H1 (cell line): ENCODE measurements around the gene SEMA3B. TPM values are rescaled to one million over a fixed set of nuclear protein-coding genes. Genes with fewer than 3 reads are reported as not detected.

Source experiments
- CTCF ChIA-PET: fragments of 300-600 bp; sonication (Branson Sonifier 250); formaldehyde crosslinking; loops from one replicate; lab custom pipeline; 2021; ENCODE audit not compliant: partially characterized antibody; lab: Charles Lee
- POLR2A ChIA-PET: fragments of 300-600 bp; sonication (Branson Sonifier 250); formaldehyde crosslinking; loops from one replicate; lab custom pipeline; 2021; ENCODE audit warnings: inconsistent platforms; ENCODE audit not compliant: partially characterized antibody; lab: Charles Lee
- DNase-seq, 2 experiments: peaks; one replicate each; pipeline versions ENCODE4 v3.0.0 to v3.0.0-alpha.2; 2010 to 2022; ENCODE audit warnings: low spot score in 2 of 2, low read depth in 1 of 2, mixed read lengths in 1 of 2
- FAIRE-seq: peaks from 2 replicates; lab custom pipeline; 2011; peaks lifted over from hg19 to GRCh38; lab: Jason Lieb, UNC
- H2AFZ ChIP-seq: 2 replicates; pipeline ENCODE4 v1.8.1; 2012; ENCODE audit warnings: low read length, inconsistent platforms
- H2AK5ac ChIP-seq: 2 replicates; pipeline ENCODE4 v1.6.1; 2013; ENCODE audit warnings: low read depth, low read length
- H2BK120ac ChIP-seq: replicated peaks from 2 replicates; pipeline ENCODE3; 2013; ENCODE audit warnings: low read depth, low read length, inconsistent platforms
- H2BK12ac ChIP-seq: 2 replicates; pipeline ENCODE4 v1.6.1; 2013; ENCODE audit warnings: low read depth, low read length
- H2BK15ac ChIP-seq: 2 replicates; pipeline ENCODE4 v1.6.1; 2013; ENCODE audit warnings: low read length
- H2BK20ac ChIP-seq: 2 replicates; pipeline ENCODE4 v1.6.1; 2013; ENCODE audit warnings: low read length
- H2BK5ac ChIP-seq: 2 replicates; pipeline ENCODE4 v1.6.1; 2013; ENCODE audit warnings: low read depth, low read length
- H3K14ac ChIP-seq: 2 replicates; pipeline ENCODE4 v1.6.1; 2013; ENCODE audit warnings: inconsistent platforms; ENCODE audit not compliant: insufficient read length
- H3K18ac ChIP-seq: 2 replicates; pipeline ENCODE4 v1.6.1; 2013; ENCODE audit warnings: low read length; ENCODE audit errors: extremely low read depth
- H3K23ac ChIP-seq: 2 replicates; pipeline ENCODE4 v1.6.1; 2013; ENCODE audit warnings: inconsistent platforms; ENCODE audit not compliant: insufficient read length
- H3K23me2 ChIP-seq: 2 replicates; pipeline ENCODE4 v1.6.1; 2013; ENCODE audit warnings: low read depth, low read length
- H3K27ac ChIP-seq: 2 replicates; pipeline ENCODE4 v1.6.1; 2011; ENCODE audit warnings: low read depth, low read length, inconsistent platforms
- H3K27me3 ChIP-seq, 4 experiments: replicated peaks in 1 of 4; 1 replicate in 1 of 4; 2 replicates in 3 of 4; pipeline versions ENCODE4 v1.6.1 to v1.8.1; 2011 to 2013; ENCODE audit warnings: low read length in 3 of 4, mild to moderate bottlenecking in 3 of 4, inconsistent platforms in 2 of 4, mixed read lengths in 2 of 4, moderate library complexity in 1 of 4; ENCODE audit not compliant: control insufficient read depth in 3 of 4, insufficient read depth in 3 of 4; ENCODE audit errors: extremely low read depth in 1 of 4
- H3K36me3 ChIP-seq, 4 experiments: 2 replicates each; pipeline versions ENCODE4 v1.6.1 to v1.8.1; 2011 to 2013; ENCODE audit warnings: mild to moderate bottlenecking in 4 of 4, low read length in 3 of 4, moderate library complexity in 2 of 4, control low read depth in 1 of 4, inconsistent platforms in 1 of 4; ENCODE audit not compliant: insufficient read depth in 4 of 4, control insufficient read depth in 2 of 4
- H3K4ac ChIP-seq: replicated peaks from 2 replicates; pipeline ENCODE3; 2013; ENCODE audit warnings: low read length, low read depth, mixed read lengths, inconsistent platforms; ENCODE audit not compliant: insufficient read length
- H3K4me1 ChIP-seq, 4 experiments: replicated peaks in 1 of 4; 1 replicate in 1 of 4; 2 replicates in 3 of 4; pipeline versions ENCODE4 v1.6.1 to v1.8.1; 2011 to 2013; ENCODE audit warnings: low read length in 3 of 4, inconsistent platforms in 2 of 4, mixed read lengths in 1 of 4; ENCODE audit not compliant: insufficient read depth in 4 of 4, control insufficient read depth in 3 of 4
- H3K4me2 ChIP-seq, 2 experiments: 2 replicates each; pipeline versions ENCODE4 v1.6.1 to v1.8.1; 2011 to 2013; ENCODE audit warnings: low read depth in 2 of 2, low read length in 2 of 2, control low read depth in 1 of 2, inconsistent platforms in 1 of 2, mild to moderate bottlenecking in 1 of 2; ENCODE audit not compliant: insufficient read depth in 1 of 2
- H3K4me3 ChIP-seq, 4 experiments: fragments of 200-600, 300-600 bp in 1 of 4; sonication (generic), shearing (Covaris generic), sonication (Bioruptor Twin) in 1 of 4; 2 replicates each; pipeline versions ENCODE4 v1.5.1 to v1.8.1; 2011 to 2016; ENCODE audit warnings: low read length in 4 of 4, low read depth in 3 of 4, control low read depth in 2 of 4, inconsistent platforms in 2 of 4, mild to moderate bottlenecking in 2 of 4, mixed read lengths in 1 of 4, moderate library complexity in 1 of 4; ENCODE audit not compliant: insufficient read depth in 2 of 4; ENCODE audit errors: extremely low read depth in 1 of 4
- H3K56ac ChIP-seq: replicated peaks from 2 replicates; pipeline ENCODE3; 2013; ENCODE audit warnings: low read depth, mild to moderate bottlenecking, mixed read lengths, low read length, inconsistent platforms; ENCODE audit not compliant: insufficient read length
- H3K79me1 ChIP-seq: 2 replicates; pipeline ENCODE4 v1.6.1; 2013; ENCODE audit warnings: low read depth, low read length, control low read depth
- H3K79me2 ChIP-seq, 2 experiments: 2 replicates each; pipeline versions ENCODE4 v1.6.1 to v1.8.1; 2012 to 2013; ENCODE audit warnings: low read length in 2 of 2, mild to moderate bottlenecking in 2 of 2, inconsistent platforms in 1 of 2; ENCODE audit not compliant: insufficient read depth in 2 of 2, control insufficient read depth in 1 of 2
- H3K9ac ChIP-seq, 4 experiments: replicated peaks in 1 of 4; 1 replicate in 1 of 4; 2 replicates in 3 of 4; pipeline versions ENCODE4 v1.6.1 to v1.8.1; 2011 to 2013; ENCODE audit warnings: low read depth in 3 of 4, low read length in 3 of 4, control low read depth in 2 of 4, mild to moderate bottlenecking in 2 of 4, moderate library complexity in 2 of 4, inconsistent platforms in 1 of 4; ENCODE audit errors: extremely low read depth in 1 of 4
- H3K9me3 ChIP-seq, 2 experiments: 2 replicates each; pipeline versions ENCODE4 v1.6.1 to v1.8.1; 2012 to 2013; ENCODE audit warnings: mild to moderate bottlenecking in 2 of 2, moderate library complexity in 2 of 2, control low read depth in 1 of 2, inconsistent platforms in 1 of 2, low read depth in 1 of 2, low read length in 1 of 2, mixed read lengths in 1 of 2; ENCODE audit not compliant: insufficient read depth in 2 of 2
- H4K20me1 ChIP-seq, 2 experiments: replicated peaks in 1 of 2; 2 replicates each; pipeline versions ENCODE3 to v1.8.1; 2011 to 2013; ENCODE audit warnings: inconsistent platforms in 2 of 2, low read length in 2 of 2, mild to moderate bottlenecking in 1 of 2; ENCODE audit not compliant: insufficient read depth in 2 of 2, control insufficient read depth in 1 of 2
- H4K5ac ChIP-seq: 2 replicates; pipeline ENCODE4 v1.6.1; 2013; ENCODE audit warnings: low read length, low read depth, mixed read lengths, inconsistent platforms; ENCODE audit not compliant: insufficient read length
- H4K8ac ChIP-seq: 2 replicates; pipeline ENCODE4 v1.8.0; 2013; ENCODE audit warnings: mild to moderate bottlenecking, moderate library complexity, low read length, inconsistent platforms; ENCODE audit not compliant: insufficient read depth; ENCODE audit errors: extremely low read depth
- H4K91ac ChIP-seq: replicated peaks from 2 replicates; pipeline ENCODE3; 2013; ENCODE audit warnings: low read length, mixed read lengths, inconsistent platforms; ENCODE audit not compliant: insufficient read length
- EP300 ChIP-seq, 2 experiments: IDR thresholded peaks; 1 replicate in 1 of 2; 2 replicates in 1 of 2; pipeline ENCODE4 v1.6.1; 2011 to 2012; ENCODE audit warnings: low read depth in 2 of 2, low read length in 2 of 2, mild to moderate bottlenecking in 2 of 2, borderline replicate concordance in 1 of 2, inconsistent platforms in 1 of 2, moderate library complexity in 1 of 2
- EZH2 ChIP-seq: fragments of 200-600 bp; sonication (generic); IDR thresholded peaks from 2 replicates; pipeline ENCODE4 v1.7.1; 2012; ENCODE audit warnings: low read depth, mild to moderate bottlenecking, moderate library complexity, low read length, inconsistent platforms; ENCODE audit not compliant: severe bottlenecking
- FOSL1 ChIP-seq: IDR thresholded peaks from 2 replicates; pipeline ENCODE4 v1.6.1; 2011; ENCODE audit warnings: mild to moderate bottlenecking, low read depth, low read length, moderate library complexity; ENCODE audit not compliant: insufficient read depth
- HDAC2 ChIP-seq, 2 experiments: fragments of 300-600 bp in 1 of 2; sonication (generic) in 1 of 2; IDR thresholded peaks; 2 replicates each; pipeline ENCODE4 v1.6.1; 2011 to 2012; ENCODE audit warnings: low read depth in 2 of 2, low read length in 2 of 2, mild to moderate bottlenecking in 2 of 2, moderate library complexity in 2 of 2, borderline replicate concordance in 1 of 2, inconsistent platforms in 1 of 2
- JUN ChIP-seq: IDR thresholded peaks from 2 replicates; pipeline ENCODE4 v1.6.1; 2011; ENCODE audit warnings: low read depth, mild to moderate bottlenecking, improper control_type of control experiment, low read length
- KDM4A ChIP-seq: IDR thresholded peaks from one replicate; pipeline ENCODE4 v1.7.1; 2012; ENCODE audit warnings: low read depth, mild to moderate bottlenecking, moderate library complexity, low read length, inconsistent platforms; ENCODE audit not compliant: severe bottlenecking
- MAX ChIP-seq: IDR thresholded peaks from 2 replicates; pipeline ENCODE4 v1.6.1; 2012; ENCODE audit warnings: inconsistent platforms
- NRF1 ChIP-seq: IDR thresholded peaks from 2 replicates; pipeline ENCODE4 v1.6.1; 2011; ENCODE audit warnings: mild to moderate bottlenecking, low read depth, low read length, improper control_type of control experiment
- RNF2 ChIP-seq: fragments of 200-900, 300-1000 bp; sonication (generic); IDR thresholded peaks from 2 replicates; pipeline ENCODE4 v1.7.1; 2016; ENCODE audit warnings: borderline replicate concordance, low read depth, mild to moderate bottlenecking, antibody characterized with exemption, low read length; ENCODE audit not compliant: poor library complexity, severe bottlenecking; ENCODE audit errors: missing control alignments
- YY1 ChIP-seq: IDR thresholded peaks from 2 replicates; pipeline ENCODE4 v1.6.1; 2011; ENCODE audit warnings: low read depth, mild to moderate bottlenecking, low read length
- WGBS, 2 experiments: shearing (Covaris generic) in 1 of 2; methylation state at CpG; one replicate each; pipeline versions ENCODE4 v1.1.6 to v1.1.7; 2013 to 2015; ENCODE audit warnings: low lambda C conversion rate in 2 of 2, mixed read lengths in 2 of 2, inconsistent platforms in 1 of 2, low coverage in 1 of 2, missing lambda C conversion rate in 1 of 2; ENCODE audit not compliant: insufficient replicate concordance in 2 of 2, insufficient coverage in 1 of 2, insufficient read length in 1 of 2; ENCODE audit errors: extremely low coverage in 1 of 2, missing lambda C conversion rate in 1 of 2; 5-methylcytosine and 5-hydroxymethylcytosine counted together
- polyA plus RNA-seq, 7 experiments: library from polyadenylated mRNA; depleted of rRNA in 3 of 7; stranded (reverse) in 5 of 7; unstranded in 2 of 7; fragments of >200 nt in 5 of 7; fragments of 200-250 nt in 2 of 7; gene quantifications; 1 replicate in 5 of 7; 2 replicates in 1 of 7; 4 replicates in 1 of 7; pipeline versions ENCODE4 v1.2.1 to v1.2.3, GENCODE V29; 2011 to 2013; ENCODE audit warnings: missing spikeins in 2 of 7, mixed read lengths in 2 of 7
- total RNA-seq: library from RNA; stranded (reverse); fragmentation: NEBNext Ultra II Directional; extraction: Animal tissue kit (Norgen Biotek cat#: 25700); gene quantifications from 2 replicates; pipeline ENCODE4 v1.2.1, GENCODE V29; 2021
- TF ChIP-seq, protein P1 (sequence below): IDR thresholded peaks from 2 replicates; pipeline ENCODE4 v1.6.1; 2011; ENCODE audit warnings: low read length, improper control_type of control experiment

The SEMA3B gene
- total and polyA plus RNA-seq, 2 of the 8 experiments (the other 6 are each of a cell fraction or from before 2014, with no cell fraction given) = 3.0 to 4.7 TPM

DNA sequence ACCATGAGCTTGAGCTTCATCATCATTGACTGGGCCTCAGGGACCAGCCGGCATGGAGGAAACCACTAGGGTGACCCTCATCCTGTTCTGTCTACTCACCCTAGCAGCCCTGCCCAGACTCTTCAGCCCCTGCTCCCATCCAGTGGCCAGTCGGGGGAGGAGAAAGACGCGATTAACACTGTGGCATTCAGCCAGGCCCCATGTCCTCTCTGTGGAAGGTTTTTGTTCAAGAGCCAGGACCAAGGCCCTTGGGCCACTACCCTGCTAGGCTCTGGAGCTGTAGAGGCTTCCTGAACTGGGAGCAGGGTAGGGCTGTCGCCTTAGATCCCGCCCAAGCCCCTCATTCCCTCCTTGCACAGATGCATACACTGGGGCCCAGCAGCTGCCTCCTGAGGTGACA lies 48.8 kb upstream of the SEMA3B start:
- Histone ChIP-seq H2AK5ac (no peak overlapping the region), H3K79me2 (no peaks in the 10 kb centered on the region), H4K91ac (no peak overlapping the region), H2BK20ac (no peak overlapping the region), H3K4me2 (no peak overlapping the region), H4K5ac (no peak overlapping the region), H2BK12ac (no peak overlapping the region), H2BK120ac (no peak overlapping the region), H4K20me1 (no peaks in the 10 kb centered on the region), H3K56ac (no peak overlapping the region), H3K4me3 (no peak overlapping the region), H2AFZ (no peak overlapping the region), H2BK15ac (no peak overlapping the region), H3K23me2 (no peaks in the 10 kb centered on the region), H2BK5ac (peak overlapping the region; percentile 35; the same call in 1 of the 2 replicates), H3K79me1 (no peaks in the 10 kb centered on the region), H4K8ac (no peak overlapping the region), H3K9ac (no peak overlapping the region), H3K14ac (no peak overlapping the region), H3K36me3 (no peaks in the 10 kb centered on the region), H3K18ac (no peak overlapping the region), H3K23ac (no peak overlapping the region), H3K27ac (no peak overlapping the region), H3K4me1 (peaks cover 0 to 3% (median 1%) of the 10 kb centered on the region in 4 experiments; a peak in 5 of 7 replicates), H3K27me3 (peaks cover 0 to 2% (median 0%) of the 10 kb centered on the region in 4 experiments; a peak in 1 of 7 replicates), H3K9me3 (no peaks in the 10 kb centered on the region), H3K4ac (no peak overlapping the region)
- ChIA-PET POLR2A (interaction anchor here (1.0 to 3.9 kb wide), 3 partner anchors 9 to 65 kb away, joined by 3 to 23 read pairs (median 10); no protein-coding TSS in a partner anchor), CTCF (interaction anchor here (0.6 to 48.1 kb wide), 12 partner anchors 7 to 196 kb away, joined by 3 to 2149 read pairs (median 4); partner anchors contain the start of genes GNAI2, GNAT1, LSMEM2 and SEMA3B)
- DNase-seq = no peak
- TF ChIP-seq EZH2 = no peak
- TF ChIP-seq HDAC2 (IDR thresholded peaks at IDR 0.05; ENCODE audit: borderline replicate concordance in 1 of 2, low read depth in 2 of 2, low read length in 2 of 2) = no peak
- TF ChIP-seq YY1 = no peak
- no peak for TF ChIP-seq RNF2
- no peak for TF ChIP-seq JUN
- no peak for TF ChIP-seq FOSL1
- TF ChIP-seq NRF1 = no peak
- TF ChIP-seq MAX = no peak
- TF ChIP-seq, protein P1, sequence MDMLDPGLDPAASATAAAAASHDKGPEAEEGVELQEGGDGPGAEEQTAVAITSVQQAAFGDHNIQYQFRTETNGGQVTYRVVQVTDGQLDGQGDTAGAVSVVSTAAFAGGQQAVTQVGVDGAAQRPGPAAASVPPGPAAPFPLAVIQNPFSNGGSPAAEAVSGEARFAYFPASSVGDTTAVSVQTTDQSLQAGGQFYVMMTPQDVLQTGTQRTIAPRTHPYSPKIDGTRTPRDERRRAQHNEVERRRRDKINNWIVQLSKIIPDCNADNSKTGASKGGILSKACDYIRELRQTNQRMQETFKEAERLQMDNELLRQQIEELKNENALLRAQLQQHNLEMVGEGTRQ = no peak
- no peak for TF ChIP-seq EP300 (IDR thresholded peaks at IDR 0.05; ENCODE audit: borderline replicate concordance in 1 of 2, low read depth in 2 of 2, low read length in 2 of 2)
- no peak for TF ChIP-seq KDM4A
- no peak for FAIRE-seq
- WGBS, 2 experiments = 89% methylated on average over 6 of the region's 6 CpGs; no CpG with 5 or more reads in 1 of the 2 experiments
